GM18951 (cell line): ENCODE results near the gene OR2L8.

ENCODE experiments used
- POLR2A ChIP-seq: IDR thresholded peaks from 4 replicates; pipeline ENCODE4 v1.6.1; 2011; ENCODE audit warnings: mild to moderate bottlenecking; ENCODE audit not compliant: insufficient read length, insufficient read depth; ENCODE audit errors: extremely low read depth
- in situ Hi-C: fragments of 300-500 bp; cut with MboI; formaldehyde crosslinking; loops from one replicate; pipeline ENCODE4 v1.12.0; 2022; ENCODE audit warnings: low sequenced_read_pairs, mixed read lengths, inconsistent platforms; ENCODE audit not compliant: unreplicated experiment

Gene OR2L8, protein sequence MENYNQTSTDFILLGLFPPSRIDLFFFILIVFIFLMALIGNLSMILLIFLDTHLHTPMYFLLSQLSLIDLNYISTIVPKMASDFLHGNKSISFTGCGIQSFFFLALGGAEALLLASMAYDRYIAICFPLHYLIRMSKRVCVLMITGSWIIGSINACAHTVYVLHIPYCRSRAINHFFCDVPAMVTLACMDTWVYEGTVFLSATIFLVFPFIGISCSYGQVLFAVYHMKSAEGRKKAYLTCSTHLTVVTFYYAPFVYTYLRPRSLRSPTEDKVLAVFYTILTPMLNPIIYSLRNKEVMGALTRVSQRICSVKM

DNA sequence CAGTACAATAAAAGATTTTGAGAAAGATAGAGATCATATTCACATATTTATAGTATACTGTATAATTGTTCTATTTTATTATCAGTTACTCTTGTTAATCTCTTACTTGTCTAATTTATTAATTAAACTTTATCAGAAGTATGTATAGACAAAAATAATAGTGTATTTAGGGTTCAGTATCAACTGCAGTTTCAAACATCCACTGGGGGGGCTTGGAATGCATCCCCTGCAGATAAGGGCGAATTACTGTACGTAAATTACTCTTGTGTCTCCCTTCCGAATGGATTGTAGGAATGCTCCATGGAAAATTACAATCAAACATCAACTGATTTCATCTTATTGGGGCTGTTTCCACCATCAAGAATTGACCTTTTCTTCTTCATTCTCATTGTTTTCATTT is at the start of gene OR2L8:
Gene OR2L8, plus strand, starts transcription at position 301 of the 400 bp plus-strand sequence. Its CDS starts 0 bp downstream, at position 301.
- in situ Hi-C loops: no loop called here
- no peak for TF ChIP-seq POLR2A

DNA sequence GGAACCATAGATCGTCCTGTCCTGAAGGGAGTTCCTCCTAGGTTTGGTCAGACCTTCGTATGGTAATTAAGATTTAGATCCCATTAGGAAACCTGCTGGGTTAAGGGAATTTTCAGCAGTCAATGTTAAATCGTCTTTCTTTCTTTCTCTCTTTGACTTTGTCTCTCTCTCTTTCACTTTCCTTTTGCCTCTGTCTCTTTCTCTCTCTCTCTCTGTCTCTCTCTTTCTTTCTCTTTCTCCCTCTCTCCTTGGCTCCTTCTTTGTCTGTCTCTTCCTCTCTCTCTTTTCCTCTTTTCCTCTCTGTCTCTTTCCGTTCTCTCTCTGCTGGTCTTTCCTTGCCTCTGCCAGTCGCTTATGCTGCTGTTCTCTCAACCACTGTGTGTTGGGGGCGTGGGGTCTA is 44.5 kb upstream of the OR2L8 start:
- no peak for TF ChIP-seq POLR2A
- in situ Hi-C loops: no loop called here

DNA sequence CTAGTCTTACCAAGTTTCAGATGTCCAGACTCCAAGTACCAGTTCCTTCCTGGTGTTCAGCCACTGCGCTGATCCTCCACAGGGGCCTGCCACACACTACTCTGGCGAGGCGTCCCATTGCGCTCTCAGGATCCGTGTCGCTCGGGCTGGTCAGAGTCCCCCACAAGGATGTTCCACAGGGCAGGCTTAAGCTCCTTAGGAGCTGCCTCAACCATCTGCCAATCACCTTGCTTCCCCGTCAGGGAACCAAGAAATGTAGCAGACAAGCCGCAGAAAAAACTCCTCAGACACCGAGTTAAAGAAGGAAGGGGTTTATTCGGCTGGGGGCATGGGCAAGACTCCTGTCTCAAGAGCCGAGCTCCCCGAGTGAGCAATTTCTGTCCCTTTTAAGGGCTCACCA is 43.5 kb upstream of the OR2L8 start:
- in situ Hi-C loops: no loop called here
- no peak for TF ChIP-seq POLR2A

DNA sequence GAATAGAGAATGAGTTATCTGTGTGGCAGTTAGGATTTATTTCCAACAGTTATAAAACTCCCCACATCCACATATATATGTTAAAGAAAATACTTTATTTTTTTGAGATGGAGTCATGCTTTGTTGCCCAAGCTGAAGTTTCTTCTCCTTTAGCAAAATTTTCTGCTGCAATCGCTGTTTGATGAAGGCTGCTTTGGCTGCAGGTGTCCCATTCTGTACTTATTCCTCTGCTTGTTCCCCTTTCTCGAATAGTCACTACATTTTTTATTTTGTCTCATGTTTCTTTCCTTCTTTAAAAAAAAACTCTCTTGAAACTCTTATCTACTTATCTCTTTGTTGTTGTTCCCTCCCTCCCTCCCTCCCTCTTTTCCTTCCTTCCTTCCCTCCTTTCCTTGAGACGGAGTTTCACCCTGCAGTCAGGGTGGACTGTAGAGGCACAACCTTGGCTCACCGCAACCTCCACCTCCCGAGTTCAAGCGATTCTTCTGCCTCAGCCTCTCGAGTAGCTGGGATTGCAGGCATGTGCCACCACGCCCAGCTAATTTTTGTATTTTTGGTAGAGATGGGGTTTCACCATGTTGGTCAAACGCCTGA is 42.7 kb upstream of the OR2L8 start:
- no peak for TF ChIP-seq POLR2A
- in situ Hi-C loops: no loop called here

DNA sequence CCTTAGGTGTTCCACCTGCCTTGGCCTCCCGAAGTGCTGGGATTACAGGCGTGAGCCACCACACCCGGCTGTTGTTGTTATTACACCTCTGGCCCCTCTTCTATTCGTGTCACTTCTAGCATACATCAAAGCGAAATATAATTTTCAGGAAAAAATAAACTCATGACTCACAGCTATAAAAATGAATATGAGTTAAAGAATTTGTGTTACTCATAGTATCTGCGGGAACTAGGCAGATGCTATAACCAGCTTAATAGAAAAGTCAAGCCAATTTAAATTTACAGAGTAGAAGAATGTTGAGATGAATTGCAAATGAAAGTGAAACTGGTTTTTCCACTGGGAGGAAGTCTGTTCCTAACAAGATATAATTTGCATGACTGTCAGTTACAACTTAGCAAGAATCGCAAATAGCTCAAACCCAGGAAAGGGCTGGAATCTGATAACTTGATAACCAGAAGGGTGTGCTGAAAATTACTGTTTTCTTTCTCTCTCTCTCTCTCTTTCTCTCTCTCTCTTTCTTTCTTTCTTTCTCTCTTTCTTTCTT is 42.1 kb upstream of the OR2L8 start:
- TF ChIP-seq POLR2A: no peak
- in situ Hi-C loops: no loop called here

DNA sequence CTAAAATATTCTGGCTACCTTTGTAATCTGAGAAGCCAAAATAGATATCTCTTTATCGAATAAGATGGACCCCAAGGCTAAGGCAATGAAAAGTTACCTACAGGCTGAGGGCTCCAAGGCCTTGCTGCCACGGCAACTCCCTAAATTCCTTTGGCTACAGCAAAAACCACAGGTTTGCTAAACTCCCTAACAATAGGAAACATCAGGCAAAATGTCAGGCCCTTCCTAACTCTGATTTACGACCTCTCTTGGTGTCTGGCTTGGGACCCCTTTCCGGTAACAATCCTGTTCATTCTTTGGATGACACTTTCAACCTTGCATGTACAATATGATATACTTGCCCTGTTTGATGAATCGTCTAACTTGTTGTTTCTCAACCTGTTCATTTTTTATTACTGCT is 39.9 kb upstream of the OR2L8 start:
- TF ChIP-seq POLR2A: no peak
- in situ Hi-C loops: no loop called here

DNA sequence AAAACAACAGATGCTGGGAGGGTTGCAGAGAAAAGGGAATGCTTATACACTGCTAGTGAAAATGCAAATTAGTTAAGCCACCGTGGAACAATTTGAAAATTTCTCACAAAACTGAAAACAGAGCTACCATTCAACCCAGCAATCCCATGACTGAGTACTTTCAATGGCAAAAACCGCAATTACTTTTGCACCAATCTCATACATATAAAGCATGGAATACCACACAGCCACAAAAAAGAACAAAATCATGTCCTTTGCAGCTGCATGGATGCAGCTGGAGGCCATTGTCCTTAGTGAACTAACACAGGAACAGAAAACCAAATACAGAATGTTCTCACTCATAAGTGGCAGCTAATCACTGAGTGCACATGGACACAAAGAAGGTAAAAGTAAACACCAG is 34.9 kb upstream of the OR2L8 start:
- in situ Hi-C loops: no loop called here

DNA sequence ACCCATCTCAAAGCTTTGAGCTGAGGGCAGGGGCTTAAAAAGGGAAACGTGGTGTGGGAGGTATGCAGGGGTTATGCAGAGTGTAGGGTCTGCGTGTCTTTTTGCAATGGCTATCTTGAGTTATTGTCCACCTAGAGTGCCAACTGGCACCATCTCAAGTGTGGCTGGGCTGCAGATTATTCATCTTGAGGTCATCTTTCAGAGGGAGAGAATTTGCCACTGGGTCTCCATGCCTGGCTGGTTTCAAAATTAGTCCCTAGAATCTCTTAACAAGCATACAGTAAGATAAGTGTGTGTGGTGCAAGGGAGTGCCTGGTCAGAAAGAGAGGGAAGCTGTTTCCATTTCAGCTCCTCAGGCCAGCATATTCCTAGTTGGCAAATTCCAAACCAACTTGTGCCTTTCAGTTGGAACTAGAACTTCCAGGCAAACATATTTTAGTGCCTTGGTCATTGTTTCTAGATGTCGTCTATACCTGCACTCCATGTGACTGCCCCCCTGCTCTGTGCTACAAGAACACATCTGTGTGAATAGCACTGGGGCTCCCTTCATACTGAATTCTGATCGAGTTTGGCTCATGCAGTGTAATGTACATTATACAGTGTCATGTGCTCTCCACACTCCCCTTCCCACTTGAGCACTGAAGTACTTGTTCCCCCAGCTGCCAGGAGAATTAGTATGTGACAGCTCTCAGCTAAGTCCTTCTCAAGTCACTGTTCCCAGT is 33.6 kb upstream of the OR2L8 start:
- TF ChIP-seq POLR2A: no peak
- in situ Hi-C loops: no loop called here

More for the DNA sequence above, 34.9 kb upstream of the OR2L8 start:
- no peak for TF ChIP-seq POLR2A

DNA sequence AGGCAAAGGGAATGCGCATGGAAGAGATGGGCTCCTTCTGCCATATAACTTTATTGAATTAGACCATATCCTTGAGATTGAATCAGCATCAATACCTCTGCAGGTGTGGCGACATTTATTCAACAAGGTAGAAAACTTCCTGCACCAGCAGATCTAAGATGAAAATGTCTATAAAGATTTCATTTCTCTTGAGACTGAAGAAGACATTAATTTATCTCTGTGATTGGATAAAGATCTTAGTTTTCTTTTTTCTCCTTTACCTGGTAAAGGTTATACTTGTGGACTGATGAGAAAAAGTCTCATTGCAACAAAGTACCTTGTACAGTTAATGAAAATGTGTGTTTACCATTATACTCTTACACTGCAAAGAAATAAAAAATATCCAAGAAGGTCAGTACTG is 28.7 kb upstream of the OR2L8 start, which contains the start of gene OR2T8:
Gene OR2T8, plus strand, starts transcription at position 301 of the 400 bp plus-strand sequence. CDS start 766 bp downstream, outside the sequence.
- in situ Hi-C loops: no loop called here
- no peak for TF ChIP-seq POLR2A

DNA sequence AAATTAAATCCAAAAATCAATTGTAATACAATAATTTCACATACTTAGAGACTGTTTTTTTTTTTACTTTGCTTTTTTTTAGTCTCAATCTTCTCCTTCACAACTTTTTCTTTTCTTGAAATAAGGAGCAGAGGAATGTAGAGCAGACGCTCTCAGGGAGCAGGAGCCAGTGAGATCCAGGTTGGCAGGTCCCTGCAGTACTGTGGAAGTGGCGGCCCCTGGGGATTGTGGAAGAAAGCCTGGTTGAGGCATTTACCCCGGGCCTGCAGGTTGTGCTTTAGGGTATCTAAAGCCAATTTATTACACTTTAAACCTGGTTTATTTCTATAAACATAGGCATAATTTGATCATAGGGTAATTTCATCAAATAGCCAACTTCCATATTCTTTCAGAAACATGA is 24.7 kb upstream of the OR2L8 start:
- in situ Hi-C loops: no loop called here
- TF ChIP-seq POLR2A: no peak

DNA sequence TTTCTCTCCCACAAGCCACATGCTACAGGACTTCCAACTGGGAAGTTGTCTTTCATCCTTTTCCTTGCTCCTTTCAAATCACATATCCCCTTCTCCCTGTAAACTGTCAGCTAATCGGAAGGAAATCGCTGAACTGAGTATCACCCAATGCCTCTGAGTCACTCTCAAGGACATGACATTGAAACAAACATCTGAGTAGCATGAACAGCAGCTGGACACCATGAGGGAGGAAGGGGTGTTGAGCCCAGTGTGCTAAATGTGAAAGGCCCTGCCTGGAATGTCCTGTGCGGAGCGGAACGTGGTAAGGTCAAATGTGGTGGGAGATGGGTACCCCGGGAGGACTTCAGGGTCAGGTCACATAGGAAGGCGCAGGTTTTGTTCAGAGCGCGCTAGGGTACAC is 23.8 kb upstream of the OR2L8 start, which contains the start of gene OR2AJ1:
Gene OR2AJ1, plus strand, starts transcription at position 22 of the 400 bp plus-strand sequence. CDS start 8,880 bp downstream, outside the sequence.
- in situ Hi-C loops: no loop called here
- TF ChIP-seq POLR2A: no peak

DNA sequence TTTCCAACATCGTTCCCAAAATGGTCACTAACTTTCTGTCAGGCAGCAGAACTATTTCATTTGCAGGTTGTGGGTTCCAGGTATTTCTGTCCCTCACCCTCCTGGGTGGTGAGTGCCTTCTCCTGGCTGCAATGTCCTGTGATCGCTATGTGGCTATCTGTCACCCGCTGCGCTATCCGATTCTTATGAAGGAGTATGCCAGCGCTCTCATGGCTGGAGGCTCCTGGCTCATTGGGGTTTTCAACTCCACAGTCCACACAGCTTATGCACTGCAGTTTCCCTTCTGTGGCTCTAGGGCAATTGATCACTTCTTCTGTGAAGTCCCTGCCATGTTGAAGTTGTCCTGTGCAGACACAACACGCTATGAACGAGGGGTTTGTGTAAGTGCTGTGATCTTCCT is 14.7 kb upstream of the OR2L8 start:
- TF ChIP-seq POLR2A: no peak
- in situ Hi-C loops: no loop called here

DNA sequence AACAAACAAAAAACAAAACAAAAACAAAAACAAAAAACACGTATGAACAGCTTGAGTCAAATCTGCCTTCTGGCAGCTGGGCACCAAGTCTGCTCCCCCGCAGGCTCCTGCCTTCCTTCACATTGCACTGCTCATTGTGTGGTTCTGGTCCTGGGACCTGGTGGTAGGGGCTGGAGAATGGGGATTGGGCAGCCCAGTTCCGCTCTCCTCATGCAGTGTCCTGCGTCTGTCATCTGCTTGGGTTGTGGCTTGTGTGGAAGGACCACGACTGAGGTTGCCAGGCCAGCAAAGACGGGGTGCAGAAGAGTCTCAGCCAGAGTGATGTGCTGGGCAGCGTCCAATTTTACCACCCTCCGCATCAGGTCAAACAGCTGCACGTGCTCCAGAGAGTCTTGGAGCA is 12.9 kb upstream of the OR2L8 start:
- TF ChIP-seq POLR2A: no peak

More for the DNA sequence above, 12.9 kb upstream of the OR2L8 start:
- in situ Hi-C loops: no loop called here
